ENCODE results near the gene NR1H3.

DNA sequence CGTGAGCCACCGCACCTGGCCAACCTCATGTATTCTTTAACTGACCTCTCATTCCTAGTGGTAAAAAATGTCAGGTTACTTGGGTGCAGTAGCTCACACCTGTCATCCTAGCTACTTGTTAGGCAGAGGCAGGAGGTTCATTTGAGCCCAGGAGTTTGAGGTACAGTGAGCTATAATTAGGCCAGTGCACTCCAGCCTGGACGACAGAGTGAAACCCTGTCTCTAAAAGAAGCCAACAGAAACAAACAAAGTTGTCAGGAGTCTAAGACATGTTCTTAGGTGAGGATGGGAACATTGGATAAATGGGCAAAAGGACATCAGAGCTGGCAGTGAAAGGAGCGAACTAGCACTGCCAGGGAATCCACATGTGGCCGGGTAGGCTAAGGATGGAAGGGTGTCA is 30.3 kb downstream of the NR1H3 start:
- TF ChIP-seq, protein P1, sequence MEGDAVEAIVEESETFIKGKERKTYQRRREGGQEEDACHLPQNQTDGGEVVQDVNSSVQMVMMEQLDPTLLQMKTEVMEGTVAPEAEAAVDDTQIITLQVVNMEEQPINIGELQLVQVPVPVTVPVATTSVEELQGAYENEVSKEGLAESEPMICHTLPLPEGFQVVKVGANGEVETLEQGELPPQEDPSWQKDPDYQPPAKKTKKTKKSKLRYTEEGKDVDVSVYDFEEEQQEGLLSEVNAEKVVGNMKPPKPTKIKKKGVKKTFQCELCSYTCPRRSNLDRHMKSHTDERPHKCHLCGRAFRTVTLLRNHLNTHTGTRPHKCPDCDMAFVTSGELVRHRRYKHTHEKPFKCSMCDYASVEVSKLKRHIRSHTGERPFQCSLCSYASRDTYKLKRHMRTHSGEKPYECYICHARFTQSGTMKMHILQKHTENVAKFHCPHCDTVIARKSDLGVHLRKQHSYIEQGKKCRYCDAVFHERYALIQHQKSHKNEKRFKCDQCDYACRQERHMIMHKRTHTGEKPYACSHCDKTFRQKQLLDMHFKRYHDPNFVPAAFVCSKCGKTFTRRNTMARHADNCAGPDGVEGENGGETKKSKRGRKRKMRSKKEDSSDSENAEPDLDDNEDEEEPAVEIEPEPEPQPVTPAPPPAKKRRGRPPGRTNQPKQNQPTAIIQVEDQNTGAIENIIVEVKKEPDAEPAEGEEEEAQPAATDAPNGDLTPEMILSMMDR (IDR thresholded peaks at IDR 0.05): no peak
- TF ChIP-seq POLR2A (IDR thresholded peaks at IDR 0.05): no peak

All from upper lobe of left lung (tissue), 4 donors.